ENCODE measurements around the gene SCYL2.
A peak's percentile ranks its signal among the peaks of the same experiment; 100 is the strongest.

DNA sequence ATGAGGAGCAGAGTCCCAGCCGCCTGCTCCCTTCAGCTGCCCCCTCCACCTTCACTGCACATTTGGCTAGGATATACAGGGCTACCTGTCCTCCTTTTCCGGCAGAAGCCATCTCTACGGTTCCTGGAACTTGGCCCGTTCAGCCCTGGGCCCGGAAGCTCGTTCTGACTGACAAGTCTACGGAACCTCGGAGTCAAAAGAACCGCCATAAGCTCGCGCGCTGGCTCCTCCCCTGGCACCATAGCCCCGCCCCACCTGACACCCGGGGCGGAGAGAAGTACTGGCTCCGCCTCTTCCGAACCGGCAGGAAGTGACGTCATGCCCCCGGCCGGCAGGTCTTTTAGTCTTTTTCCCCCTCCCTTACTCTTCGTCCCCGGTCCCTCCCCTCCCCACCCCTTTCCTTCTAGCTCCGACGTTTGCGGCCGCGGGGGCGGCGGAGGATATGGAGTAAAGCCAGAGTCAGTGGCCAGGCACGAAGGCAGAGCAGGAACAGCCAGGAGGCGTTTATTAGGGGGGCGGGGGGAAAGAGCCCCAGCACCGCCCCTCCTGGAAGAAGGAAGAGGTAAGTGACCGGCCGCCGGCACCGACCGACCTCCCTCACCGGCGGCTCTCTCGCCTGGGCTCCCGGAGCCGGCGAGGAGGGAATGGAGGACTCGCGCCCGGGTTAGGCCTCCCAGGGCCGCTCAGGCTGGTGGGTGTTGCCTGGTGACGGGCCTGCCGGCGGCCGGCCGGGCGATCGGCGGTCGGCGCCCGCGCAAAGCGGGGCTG, at the start of gene SCYL2, which contains the start of gene DEPDC4:
- TF ChIP-seq CTCF (IDR thresholded peaks at IDR 0.05) (peak in 1 of 4 experiments; percentile 31), EP300 (IDR thresholded peaks at IDR 0.05) (no peak)

Measured in gastroesophageal sphincter (tissue), 3 donors.